H1 (cell line): Measurements from ENCODE around the gene TMPO. TPM values are rescaled to one million over a fixed set of nuclear protein-coding genes. Genes with fewer than 3 reads are reported as not detected.

Experiments used
- ASH2L ChIP-seq: fragments of 200-600, 300-600 bp; sonication (generic); IDR thresholded peaks from one replicate; pipeline ENCODE4 v1.7.1; 2017; ENCODE audit warnings: low read length
- EZH2 ChIP-seq: fragments of 200-600 bp; sonication (generic); IDR thresholded peaks from 2 replicates; pipeline ENCODE4 v1.7.1; 2012; ENCODE audit warnings: low read depth, mild to moderate bottlenecking, moderate library complexity, low read length, inconsistent platforms; ENCODE audit not compliant: severe bottlenecking
- RAD21 ChIP-seq, 2 experiments: IDR thresholded peaks in 1 of 2; conservative IDR thresholded peaks in 1 of 2; 2 replicates each; pipeline ENCODE4 v1.6.1; 2011; ENCODE audit warnings: low read depth in 2 of 2, low read length in 2 of 2, improper control_type of control experiment in 1 of 2, inconsistent platforms in 1 of 2, mild to moderate bottlenecking in 1 of 2, moderate library complexity in 1 of 2
- SIX5 ChIP-seq: IDR thresholded peaks from 2 replicates; pipeline ENCODE4 v1.6.1; 2011; ENCODE audit warnings: mild to moderate bottlenecking, low read depth, low read length
- polyA plus RNA-seq, 7 experiments: library from polyadenylated mRNA; depleted of rRNA in 3 of 7; stranded (reverse) in 5 of 7; unstranded in 2 of 7; fragments of >200 nt in 5 of 7; fragments of 200-250 nt in 2 of 7; gene quantifications; 1 replicate in 5 of 7; 2 replicates in 1 of 7; 4 replicates in 1 of 7; pipeline versions ENCODE4 v1.2.1 to v1.2.3, GENCODE V29; 2011 to 2013; ENCODE audit warnings: missing spikeins in 2 of 7, mixed read lengths in 2 of 7
- total RNA-seq: library from RNA; stranded (reverse); fragmentation: NEBNext Ultra II Directional; extraction: Animal tissue kit (Norgen Biotek cat#: 25700); gene quantifications from 2 replicates; pipeline ENCODE4 v1.2.1, GENCODE V29; 2021

TMPO gene
- total and polyA plus RNA-seq, 2 of the 8 experiments (the other 6 are each of a cell fraction or from before 2014, with no cell fraction given) = 43.9 to 195 TPM

GRCh38 chr12:98594050-98594835 is 78.9 kb downstream of the TMPO start (continued):
- TF ChIP-seq ASH2L (no peak), RAD21 (IDR thresholded peaks at IDR 0.05 in 1 of 2, conservative IDR thresholded peaks at IDR 0.05 in 1 of 2; ENCODE audit: low read depth in 2 of 2, low read length in 2 of 2) (no peak), SIX5 (no peak), EZH2 (no peak)
